Activated naive CD8-positive, alpha-beta T cell treated with anti-CD3 and anti-CD28 coated beads, Interleukin-2, amount 50 U/mL, for 16 hours (primary cell): ENCODE data around the gene CHCHD6.

ENCODE experiments used
- DNase-seq: peaks from one replicate; pipeline ENCODE4 v3.0.0-alpha.2; 2020; ENCODE audit warnings: low read depth, low spot score

CHCHD6 gene

GRCh38 chr3:126959136-126959920 is 255.3 kb downstream of the CHCHD6 start:
- no peak for DNase-seq

GRCh38 chr3:126959921-126960603 is 256.0 kb downstream of the CHCHD6 start:
- no peak for DNase-seq

- no peak for DNase-seq
Observed at GRCh38 chr3:126960604-126960995, 256.6 kb downstream of the CHCHD6 start.

- no peak for DNase-seq
Observed at GRCh38 chr3:126961191-126961790, 257.3 kb downstream of the CHCHD6 start.

GRCh38 chr3:126961791-126962461 is 257.9 kb downstream of the CHCHD6 start:
- DNase-seq, result no peak

- DNase-seq, result no peak
Observed at GRCh38 chr3:126962756-126963155, 258.7 kb downstream of the CHCHD6 start.

- no peak for DNase-seq
Observed at GRCh38 chr3:126963261-126964190, 259.5 kb downstream of the CHCHD6 start.

- DNase-seq, result no peak
Observed at GRCh38 chr3:126964261-126964660, 260.2 kb downstream of the CHCHD6 start.

GRCh38 chr3:126964950-126965349 is 260.9 kb downstream of the CHCHD6 start:
- no peak for DNase-seq

- DNase-seq, result no peak
Observed at GRCh38 chr3:126965526-126966080, 261.6 kb downstream of the CHCHD6 start.

- no peak for DNase-seq
Observed at GRCh38 chr3:126967386-126967785, 263.3 kb downstream of the CHCHD6 start.

- DNase-seq, result no peak
Observed at GRCh38 chr3:126968391-126969390, 264.7 kb downstream of the CHCHD6 start.

- DNase-seq, result no peak
Observed at GRCh38 chr3:126969586-126969985, 265.5 kb downstream of the CHCHD6 start.

- no peak for DNase-seq
Observed at GRCh38 chr3:126970101-126970500, 266.1 kb downstream of the CHCHD6 start.

- no peak for DNase-seq
Observed at GRCh38 chr3:126970921-126971320, 266.9 kb downstream of the CHCHD6 start.

- DNase-seq, result no peak
Observed at GRCh38 chr3:126971891-126972351, 267.9 kb downstream of the CHCHD6 start.

GRCh38 chr3:126972866-126973265 is 268.8 kb downstream of the CHCHD6 start:
- no peak for DNase-seq

- DNase-seq, result no peak
Observed at GRCh38 chr3:126973814-126974213, 269.8 kb downstream of the CHCHD6 start.

GRCh38 chr3:126974756-126975155 is 270.7 kb downstream of the CHCHD6 start:
- no peak for DNase-seq
